Fibroblast of lung (primary cell): ENCODE measurements around the gene P2RY1. TPM values are rescaled to one million over a fixed set of nuclear protein-coding genes. Genes with fewer than 3 reads are reported as not detected.

ENCODE experiments used
- DNase-seq, 2 donors: peaks; one replicate each; pipeline versions ENCODE4 v3.0.0 to v3.0.0-alpha.2; 2010; ENCODE audit warnings: low read depth in 2 of 2
- H2AFZ ChIP-seq: 2 replicates; pipeline ENCODE4 v1.5.1; 2012; ENCODE audit warnings: low read length, control low read depth, inconsistent platforms
- H3K27ac ChIP-seq: 2 replicates; pipeline ENCODE4 v1.5.1; 2011; ENCODE audit warnings: low read length, control low read depth; ENCODE audit not compliant: insufficient read depth
- H3K27me3 ChIP-seq: 2 replicates; pipeline ENCODE4 v1.5.1; 2011; ENCODE audit warnings: mild to moderate bottlenecking, low read length; ENCODE audit not compliant: control insufficient read depth, insufficient read depth
- H3K36me3 ChIP-seq: 2 replicates; pipeline ENCODE4 v1.5.1; 2011; ENCODE audit warnings: low read length; ENCODE audit not compliant: control insufficient read depth, insufficient read depth
- H3K4me1 ChIP-seq: 2 replicates; pipeline ENCODE4 v1.5.1; 2011; ENCODE audit warnings: low read length; ENCODE audit not compliant: control insufficient read depth, insufficient read depth; ENCODE audit errors: extremely low read depth
- H3K4me2 ChIP-seq: 2 replicates; pipeline ENCODE4 v1.5.1; 2011; ENCODE audit warnings: low read length, control low read depth; ENCODE audit not compliant: insufficient read depth; ENCODE audit errors: extremely low read depth
- H3K4me3 ChIP-seq, 4 experiments: fragments of 200-600 bp in 1 of 4; sonication (generic) in 1 of 4; replicated peaks in 1 of 4; 2 replicates each; pipeline ENCODE4 v1.5.1; 2011 to 2016; ENCODE audit warnings: low read length in 4 of 4, low read depth in 3 of 4, mild to moderate bottlenecking in 3 of 4, control low read depth in 2 of 4, inconsistent platforms in 1 of 4, mixed read lengths in 1 of 4; ENCODE audit not compliant: insufficient read depth in 1 of 4; ENCODE audit errors: control extremely low read depth in 1 of 4
- H3K79me2 ChIP-seq: 2 replicates; pipeline ENCODE4 v1.5.1; 2012; ENCODE audit warnings: mild to moderate bottlenecking, low read length, inconsistent platforms; ENCODE audit not compliant: control insufficient read depth, insufficient read depth
- H3K9ac ChIP-seq: 2 replicates; pipeline ENCODE4 v1.5.1; 2011; ENCODE audit warnings: mild to moderate bottlenecking, low read length, control low read depth; ENCODE audit not compliant: insufficient read depth
- H3K9me3 ChIP-seq: 2 replicates; pipeline ENCODE4 v1.5.1; 2012; ENCODE audit warnings: low read depth, low read length; ENCODE audit not compliant: control insufficient read depth, insufficient read depth
- H4K20me1 ChIP-seq: 2 replicates; pipeline ENCODE4 v1.5.1; 2011; ENCODE audit warnings: low read length; ENCODE audit not compliant: control insufficient read depth, insufficient read depth; ENCODE audit errors: extremely low read depth
- EZH2 ChIP-seq: IDR thresholded peaks from 2 replicates; pipeline ENCODE4 v1.5.1; 2012; ENCODE audit warnings: low read length, control low read depth, mild to moderate bottlenecking; ENCODE audit errors: missing control alignments
- polyA plus RNA-seq, 2 donors: library from polyadenylated mRNA; depleted of rRNA in 1 of 2; stranded (reverse) in 1 of 2; unstranded in 1 of 2; fragments of >200 nt; gene quantifications; 2 replicates each; pipeline ENCODE4 v1.2.1, GENCODE V29; 2011 to 2012; ENCODE audit warnings: missing spikeins in 1 of 2
- total RNA-seq: library from RNA; depleted of rRNA; stranded (reverse); fragments of >200 nt; gene quantifications from 2 replicates; pipeline ENCODE4 v1.2.1, GENCODE V29; 2014
- TF ChIP-seq, protein P1 (sequence below), 2 donors: IDR thresholded peaks in 1 of 2; conservative IDR thresholded peaks in 1 of 2; 1 replicate in 1 of 2; 2 replicates in 1 of 2; pipeline ENCODE4 v1.5.1; 2011 to 2012; ENCODE audit warnings: low read length in 2 of 2, control low read depth in 1 of 2, inconsistent platforms in 1 of 2, low read depth in 1 of 2, mild to moderate bottlenecking in 1 of 2

P2RY1 gene
- total and polyA plus RNA-seq, 2 donors (not counting 1 experiment from before 2014, with no cell fraction given), result 0.62 to 7.6 TPM

DNA sequence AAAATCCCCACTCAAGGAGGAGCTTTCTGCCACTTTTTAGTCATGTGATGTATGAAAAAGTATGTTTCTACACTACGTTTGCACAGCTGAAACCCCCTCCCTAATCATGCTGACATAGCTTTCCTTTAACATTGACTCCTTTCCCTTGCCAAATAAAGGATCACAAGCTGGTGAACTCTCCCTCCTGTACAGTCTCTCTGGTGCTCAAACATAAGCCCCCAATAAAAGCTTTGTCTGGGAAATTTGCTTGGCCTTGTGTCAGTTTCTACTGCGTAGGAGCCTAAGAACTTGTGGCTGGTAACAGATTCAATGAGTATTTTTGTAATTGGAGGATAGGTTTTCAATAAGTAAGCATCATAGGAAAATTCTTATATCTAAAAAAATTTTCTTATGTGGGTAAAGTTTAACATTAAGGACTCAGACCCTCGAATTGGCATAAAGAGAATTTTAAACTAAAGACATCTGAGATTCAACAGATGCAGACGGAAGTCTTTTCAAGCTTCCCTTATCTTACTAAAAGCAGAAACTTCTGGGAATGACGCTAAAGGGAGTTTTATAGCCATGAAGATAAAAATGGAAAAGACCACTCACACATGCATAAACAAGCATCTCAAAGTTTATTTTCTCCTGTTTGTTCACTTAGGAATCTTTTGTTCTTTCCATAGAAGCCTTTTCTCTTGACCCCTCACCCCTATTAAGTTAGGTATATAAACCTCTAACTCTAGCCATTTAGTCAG lies 44.1 kb upstream of the P2RY1 start:
- H3K27me3 ChIP-seq, result no peaks in the 10 kb centered on the region
- TF ChIP-seq, protein P1, sequence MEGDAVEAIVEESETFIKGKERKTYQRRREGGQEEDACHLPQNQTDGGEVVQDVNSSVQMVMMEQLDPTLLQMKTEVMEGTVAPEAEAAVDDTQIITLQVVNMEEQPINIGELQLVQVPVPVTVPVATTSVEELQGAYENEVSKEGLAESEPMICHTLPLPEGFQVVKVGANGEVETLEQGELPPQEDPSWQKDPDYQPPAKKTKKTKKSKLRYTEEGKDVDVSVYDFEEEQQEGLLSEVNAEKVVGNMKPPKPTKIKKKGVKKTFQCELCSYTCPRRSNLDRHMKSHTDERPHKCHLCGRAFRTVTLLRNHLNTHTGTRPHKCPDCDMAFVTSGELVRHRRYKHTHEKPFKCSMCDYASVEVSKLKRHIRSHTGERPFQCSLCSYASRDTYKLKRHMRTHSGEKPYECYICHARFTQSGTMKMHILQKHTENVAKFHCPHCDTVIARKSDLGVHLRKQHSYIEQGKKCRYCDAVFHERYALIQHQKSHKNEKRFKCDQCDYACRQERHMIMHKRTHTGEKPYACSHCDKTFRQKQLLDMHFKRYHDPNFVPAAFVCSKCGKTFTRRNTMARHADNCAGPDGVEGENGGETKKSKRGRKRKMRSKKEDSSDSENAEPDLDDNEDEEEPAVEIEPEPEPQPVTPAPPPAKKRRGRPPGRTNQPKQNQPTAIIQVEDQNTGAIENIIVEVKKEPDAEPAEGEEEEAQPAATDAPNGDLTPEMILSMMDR (conservative IDR thresholded peaks at IDR 0.05 in 1 of 2, IDR thresholded peaks at IDR 0.05 in 1 of 2; ENCODE audit: low read depth in 1 of 2, low read length in 2 of 2), result no peak
- no peak for TF ChIP-seq EZH2
- no peak overlapping the region for H3K27ac ChIP-seq
- H3K4me3 ChIP-seq, result no peak overlapping the region
- H3K4me1 ChIP-seq, result no peaks in the 10 kb centered on the region
- DNase-seq, result no peak
- no peaks in the 10 kb centered on the region for H3K36me3 ChIP-seq
- no peaks in the 10 kb centered on the region for H3K79me2 ChIP-seq
- H3K9me3 ChIP-seq, result no peaks in the 10 kb centered on the region
- H4K20me1 ChIP-seq, result no peaks in the 10 kb centered on the region
- H2AFZ ChIP-seq, result no peak overlapping the region
- no peak overlapping the region for H3K4me2 ChIP-seq
- no peak overlapping the region for H3K9ac ChIP-seq

DNA sequence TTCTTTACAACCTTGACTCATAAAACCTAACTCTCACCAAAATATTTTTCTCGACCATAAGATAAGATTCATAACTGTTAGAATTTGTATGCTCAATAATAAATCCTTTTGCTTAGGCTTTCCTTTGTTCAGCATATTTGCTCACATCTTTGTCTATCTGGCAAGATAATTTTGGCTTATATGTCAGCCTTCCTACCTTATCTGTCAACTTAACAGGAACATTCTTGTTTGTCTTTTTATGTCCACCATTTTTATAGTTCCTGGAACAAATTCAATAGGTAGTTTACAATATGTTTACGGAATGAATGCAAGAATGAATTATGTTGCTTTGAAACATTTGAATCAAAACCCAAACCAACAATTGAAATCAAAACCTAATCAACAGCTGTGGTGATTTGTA lies 41.0 kb upstream of the P2RY1 start:
- H3K4me3 ChIP-seq, result no peak overlapping the region
- no peaks in the 10 kb centered on the region for H3K9me3 ChIP-seq
- no peak overlapping the region for H2AFZ ChIP-seq
- no peaks in the 10 kb centered on the region for H3K4me1 ChIP-seq
- H3K9ac ChIP-seq, result no peak overlapping the region
- H3K27me3 ChIP-seq, result no peaks in the 10 kb centered on the region
- no peak overlapping the region for H3K27ac ChIP-seq
- TF ChIP-seq, protein P1 (conservative IDR thresholded peaks at IDR 0.05 in 1 of 2, IDR thresholded peaks at IDR 0.05 in 1 of 2; ENCODE audit: low read depth in 1 of 2, low read length in 2 of 2), result no peak
- no peak for TF ChIP-seq EZH2
- H4K20me1 ChIP-seq, result no peaks in the 10 kb centered on the region
- H3K36me3 ChIP-seq, result no peaks in the 10 kb centered on the region
- DNase-seq, result no peak
- H3K79me2 ChIP-seq, result no peaks in the 10 kb centered on the region
- H3K4me2 ChIP-seq, result no peak overlapping the region

DNA sequence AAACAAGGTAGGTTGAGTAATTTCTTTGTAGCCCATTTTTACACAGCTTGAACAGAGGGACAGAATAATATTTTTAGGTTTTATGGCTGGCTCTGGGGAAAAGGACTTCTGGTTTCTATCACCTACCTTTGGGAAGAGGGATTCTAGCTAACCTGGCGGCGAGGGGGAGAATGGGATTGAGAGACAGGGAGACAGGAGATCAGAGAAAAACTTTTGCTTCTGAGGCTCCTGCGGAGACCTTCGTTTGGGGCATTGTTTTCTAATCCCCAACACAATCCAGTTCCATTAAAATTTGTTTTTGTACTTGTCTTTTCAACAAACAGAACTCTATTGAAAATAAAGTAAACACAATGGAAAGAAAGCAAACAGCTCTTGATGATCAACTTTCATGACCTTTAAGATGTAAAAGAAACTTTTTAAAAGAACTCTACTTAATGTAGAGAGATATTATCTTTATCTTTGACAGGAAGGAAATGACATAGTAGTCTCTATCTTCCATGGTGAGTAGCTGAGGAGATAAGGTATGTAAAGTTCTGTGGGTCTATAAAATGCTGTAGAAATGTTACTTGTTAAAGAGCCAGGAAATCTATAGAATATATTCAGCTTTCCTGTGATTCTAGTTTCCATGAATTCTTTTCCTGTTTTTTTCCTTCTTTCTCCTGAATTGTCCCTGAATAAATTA lies 37.0 kb upstream of the P2RY1 start:
- Histone ChIP-seq H3K9me3 (no peaks in the 10 kb centered on the region), H3K9ac (no peak overlapping the region), H3K27ac (no peak overlapping the region), H4K20me1 (no peaks in the 10 kb centered on the region), H3K27me3 (no peaks in the 10 kb centered on the region), H3K4me2 (no peak overlapping the region), H3K4me1 (no peaks in the 10 kb centered on the region), H2AFZ (no peak overlapping the region), H3K36me3 (no peaks in the 10 kb centered on the region), H3K79me2 (no peaks in the 10 kb centered on the region), H3K4me3 (no peak overlapping the region)
- no peak for DNase-seq
- TF ChIP-seq EZH2, result no peak
- TF ChIP-seq, protein P1 (conservative IDR thresholded peaks at IDR 0.05 in 1 of 2, IDR thresholded peaks at IDR 0.05 in 1 of 2; ENCODE audit: low read depth in 1 of 2, low read length in 2 of 2), result no peak
